ENCODE data around the gene WNT4.

WNT4 gene

DNA sequence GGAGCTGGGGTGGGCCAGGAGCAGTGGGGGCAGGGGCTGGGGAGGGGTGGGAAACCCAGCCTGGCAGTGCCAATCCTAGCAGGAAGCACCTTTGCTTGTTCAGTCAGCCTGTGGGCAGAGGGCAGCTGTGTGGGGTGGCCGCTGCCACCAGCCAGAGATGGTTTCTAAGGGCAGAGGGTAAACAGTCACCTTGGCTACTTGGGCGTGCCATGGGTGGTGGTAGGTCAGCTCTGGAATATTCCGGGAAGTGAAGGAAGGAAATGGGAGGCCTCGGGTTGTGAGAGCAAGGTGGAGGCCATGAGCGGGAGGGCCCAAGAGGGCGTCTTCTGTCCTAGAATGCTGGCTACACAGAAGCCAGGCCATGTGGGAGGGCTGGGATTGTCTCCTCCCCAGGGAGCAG is 20.7 kb upstream of the WNT4 start:
- no peak for DNase-seq (ENCODE audit: low read depth)

DNA sequence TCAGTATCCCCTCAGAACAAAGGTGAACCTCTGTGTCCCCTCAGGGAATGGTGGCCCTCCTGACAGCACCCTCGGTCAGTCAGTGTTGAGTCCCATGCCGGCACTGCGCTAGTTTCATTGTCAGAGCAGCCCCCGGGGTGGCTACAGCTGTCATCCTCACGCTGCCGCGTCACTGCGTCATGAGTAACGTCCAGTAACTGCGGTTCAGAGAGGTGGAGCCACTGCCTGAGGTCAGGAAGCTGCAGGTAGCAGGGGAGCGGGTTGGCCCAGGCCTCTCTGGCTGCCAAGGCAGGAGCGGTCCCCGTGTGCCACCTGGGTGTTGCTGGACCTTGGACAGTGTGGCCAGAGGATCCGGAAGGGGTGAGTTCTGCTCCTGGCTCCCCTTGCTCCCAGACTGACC is 20.2 kb upstream of the WNT4 start:
- no peak for DNase-seq (ENCODE audit: low read depth)

DNA sequence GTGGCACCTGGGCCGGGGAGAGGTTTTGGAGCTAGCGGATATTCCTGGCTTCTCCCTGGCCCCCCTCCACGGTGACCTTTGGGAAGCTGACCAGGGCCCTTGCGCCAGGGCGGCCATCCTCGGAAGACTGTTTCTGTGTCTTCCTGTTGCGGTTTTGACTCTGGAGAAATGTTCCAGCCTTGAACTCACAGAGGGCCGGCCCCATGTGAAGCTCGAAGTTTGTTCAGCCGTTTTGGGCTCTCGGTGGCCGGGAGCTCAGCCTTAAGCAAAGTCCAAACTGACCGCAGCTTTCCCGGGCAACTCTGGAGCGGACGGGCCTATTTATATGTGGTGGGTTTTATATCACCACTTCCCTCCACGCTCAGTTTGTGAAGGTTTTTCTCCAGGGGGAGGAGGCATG is 17.0 kb upstream of the WNT4 start:
- no peak for DNase-seq (ENCODE audit: low read depth)

DNA sequence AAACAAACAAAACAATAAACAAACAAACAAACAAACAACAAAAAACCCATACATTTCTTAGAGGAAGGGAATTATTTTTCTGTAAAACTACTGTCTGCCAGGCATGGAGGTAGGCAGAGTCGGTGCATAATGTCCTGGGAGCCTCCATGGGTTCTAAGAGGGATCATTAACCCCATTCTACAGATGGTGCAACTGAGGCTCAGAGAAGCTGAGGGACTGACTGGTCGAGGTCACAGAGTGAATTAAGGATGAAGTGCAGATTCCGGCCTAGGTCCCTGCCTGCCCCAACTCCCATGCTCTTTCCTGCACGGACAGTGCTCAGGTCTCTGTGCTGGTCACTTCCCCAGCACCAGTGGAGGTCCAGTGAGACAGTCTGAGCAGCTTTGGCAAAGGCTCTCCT is 15.8 kb upstream of the WNT4 start:
- DNase-seq (ENCODE audit: low read depth), result no peak

DNA sequence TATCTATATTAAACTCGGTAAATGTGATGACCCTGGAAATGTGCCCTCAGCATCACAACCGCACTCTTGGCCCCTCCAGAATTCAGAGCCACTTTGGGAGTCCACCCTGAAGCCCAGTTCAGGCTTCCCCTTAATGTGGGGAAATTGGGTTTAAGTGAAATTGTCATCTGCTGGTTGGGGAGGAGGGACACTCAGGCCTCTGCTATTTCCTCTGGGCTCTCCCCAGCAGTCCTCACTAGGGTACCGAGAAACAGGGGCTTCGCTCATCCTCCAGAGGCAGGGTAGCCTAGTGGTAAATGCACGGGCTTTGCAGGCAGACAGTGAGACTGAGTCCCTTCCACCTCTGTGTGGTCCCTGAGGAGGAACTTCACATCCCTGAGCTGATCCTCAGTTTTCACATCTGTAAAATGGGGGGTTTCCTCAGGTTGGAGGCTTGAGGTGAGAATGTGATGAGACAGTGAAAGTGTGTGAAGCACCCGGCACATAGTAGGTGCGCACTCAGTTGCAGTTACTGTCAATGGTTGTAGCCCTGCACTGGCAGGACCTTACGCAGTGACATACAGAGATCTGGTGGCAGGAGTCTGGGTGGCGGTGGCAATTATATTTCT is 14.6 kb upstream of the WNT4 start:
- DNase-seq (ENCODE audit: low read depth), result no peak

DNA sequence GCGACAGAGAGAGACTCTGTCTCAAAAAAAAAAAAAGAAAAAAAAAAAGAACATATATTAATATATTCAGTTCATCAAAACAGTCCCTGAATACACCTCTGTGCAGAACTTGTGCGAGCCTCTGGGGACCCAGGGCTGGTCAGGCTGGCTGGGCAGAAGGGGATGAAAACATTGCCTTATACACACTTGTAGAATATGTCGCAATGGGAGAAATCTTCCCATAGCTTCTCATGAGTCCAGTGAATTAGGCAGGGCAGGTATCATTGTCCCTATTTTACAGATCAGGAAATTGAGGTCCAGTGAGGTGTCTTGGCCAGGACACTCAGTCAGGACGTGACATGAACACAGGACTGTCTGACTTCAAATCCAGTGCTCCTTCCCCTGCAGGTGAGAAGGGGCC is 12.6 kb upstream of the WNT4 start:
- DNase-seq (ENCODE audit: low read depth), result no peak

DNA sequence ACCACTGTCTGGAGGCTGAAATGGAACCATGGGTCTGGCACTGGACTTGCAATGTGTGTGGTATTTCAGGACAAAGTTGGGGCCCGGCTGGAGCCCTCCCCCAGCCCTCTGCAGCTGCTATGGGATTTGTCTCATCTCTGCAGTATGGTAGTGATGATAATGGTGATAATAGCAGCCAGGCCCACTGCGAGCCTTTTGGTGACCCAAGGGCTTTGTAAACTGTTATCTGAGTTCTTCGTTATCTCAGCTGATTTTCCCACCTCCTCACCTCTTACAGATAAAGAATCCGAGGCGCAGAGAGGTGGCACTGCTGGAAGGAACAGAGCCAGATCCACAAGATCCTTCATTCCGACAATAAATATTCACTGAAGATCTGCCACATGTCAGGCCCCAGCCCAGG is 11.7 kb upstream of the WNT4 start:
- DNase-seq (ENCODE audit: low read depth), result no peak

DNA sequence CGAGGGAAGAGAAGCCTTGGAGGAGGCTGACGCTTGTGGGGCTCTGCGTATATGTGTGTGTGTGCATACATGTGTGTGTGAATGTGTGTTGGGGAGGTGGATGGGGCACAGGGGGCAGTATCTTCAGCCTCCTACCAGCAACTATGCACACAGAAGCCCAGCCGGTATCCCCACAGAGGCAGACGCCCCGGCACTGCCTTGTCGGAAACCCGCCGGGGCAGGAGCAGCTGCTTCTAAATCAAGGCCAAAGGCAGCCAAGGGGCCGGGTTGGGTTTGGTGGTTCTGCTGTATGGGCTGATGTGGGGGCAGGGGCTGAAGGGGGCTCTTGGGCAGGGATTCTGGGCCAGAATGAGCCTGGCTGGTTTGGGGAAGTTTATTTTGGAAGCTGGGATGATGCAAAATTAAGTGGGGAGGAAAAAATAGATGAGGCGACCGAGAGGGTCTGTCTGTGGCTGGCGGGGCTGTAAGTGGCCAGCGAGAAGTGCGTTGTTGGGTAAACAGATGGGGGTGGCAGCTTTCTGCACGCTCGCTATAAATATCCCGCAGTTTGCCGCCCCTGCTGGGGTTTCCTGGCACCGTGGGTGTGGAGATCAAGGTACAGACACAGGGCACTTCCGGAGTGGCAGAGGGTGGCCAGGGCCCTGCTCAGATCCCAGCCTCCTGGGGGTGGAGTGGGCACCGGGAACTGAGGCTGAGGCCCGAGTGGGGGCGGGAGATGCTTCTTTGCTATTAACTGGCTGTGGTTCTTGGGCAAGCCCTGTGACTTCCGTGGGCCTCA is 11.0 kb upstream of the WNT4 start:
- no peak for DNase-seq (ENCODE audit: low read depth)

DNA sequence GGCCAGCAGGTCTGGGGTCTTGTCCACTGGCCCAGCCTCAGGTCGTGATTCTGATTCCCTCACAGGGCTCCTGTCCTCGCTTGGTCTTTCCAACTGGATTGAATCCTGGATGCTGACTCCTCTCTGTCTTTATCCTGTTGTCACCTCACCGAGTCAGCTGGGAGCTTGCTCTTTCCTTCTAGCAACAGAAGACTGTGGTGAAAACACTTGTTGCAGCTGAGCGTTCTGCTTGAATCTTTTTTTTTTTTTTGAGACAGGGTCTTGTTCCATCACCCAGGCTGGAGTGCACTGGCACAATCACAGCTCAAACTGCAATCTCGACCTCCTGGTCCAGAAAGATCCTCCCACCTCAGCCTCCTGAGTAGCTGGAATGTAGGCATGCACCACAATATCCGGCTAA is 8.0 kb upstream of the WNT4 start:
- no peak for DNase-seq (ENCODE audit: low read depth)

DNA sequence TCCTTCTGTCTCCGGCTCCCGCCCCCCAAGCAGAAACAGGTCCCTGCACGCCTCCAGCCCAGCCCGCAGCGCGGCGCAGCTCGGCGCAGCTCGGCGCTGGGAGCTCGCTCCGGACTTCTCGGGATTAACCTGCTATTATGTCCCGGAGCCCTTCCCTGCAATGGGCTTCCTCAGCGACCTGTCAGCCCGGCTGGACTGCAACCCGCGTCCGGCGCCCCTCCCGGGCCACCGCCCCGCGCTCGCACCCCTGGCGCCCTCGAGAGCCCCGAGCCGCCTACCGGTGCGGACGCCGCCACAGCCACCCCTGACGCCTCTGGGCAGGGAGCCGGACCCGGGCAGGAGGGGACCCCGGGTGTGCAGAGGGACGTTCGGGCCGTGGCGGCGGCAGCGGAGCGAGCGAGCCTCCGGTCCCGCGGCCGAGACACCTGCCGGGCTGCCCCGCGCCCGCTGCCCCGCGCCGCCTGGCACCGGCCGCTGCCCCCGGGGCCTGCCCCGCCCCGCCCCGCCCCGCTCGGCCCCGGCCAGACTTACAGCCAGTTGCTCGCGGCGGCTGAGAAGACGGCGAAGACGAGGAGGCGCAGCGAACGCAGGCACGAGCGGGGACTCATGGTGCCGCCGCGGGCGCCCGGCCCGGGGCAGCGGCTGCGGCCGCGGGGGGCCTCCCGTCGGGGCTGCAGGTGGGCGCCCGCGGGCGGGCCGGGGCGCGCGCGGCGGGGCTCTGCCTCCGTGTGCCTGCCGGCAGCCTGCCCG is 407 bp downstream of the WNT4 start:
- no peak for DNase-seq (ENCODE audit: low read depth)

DNA sequence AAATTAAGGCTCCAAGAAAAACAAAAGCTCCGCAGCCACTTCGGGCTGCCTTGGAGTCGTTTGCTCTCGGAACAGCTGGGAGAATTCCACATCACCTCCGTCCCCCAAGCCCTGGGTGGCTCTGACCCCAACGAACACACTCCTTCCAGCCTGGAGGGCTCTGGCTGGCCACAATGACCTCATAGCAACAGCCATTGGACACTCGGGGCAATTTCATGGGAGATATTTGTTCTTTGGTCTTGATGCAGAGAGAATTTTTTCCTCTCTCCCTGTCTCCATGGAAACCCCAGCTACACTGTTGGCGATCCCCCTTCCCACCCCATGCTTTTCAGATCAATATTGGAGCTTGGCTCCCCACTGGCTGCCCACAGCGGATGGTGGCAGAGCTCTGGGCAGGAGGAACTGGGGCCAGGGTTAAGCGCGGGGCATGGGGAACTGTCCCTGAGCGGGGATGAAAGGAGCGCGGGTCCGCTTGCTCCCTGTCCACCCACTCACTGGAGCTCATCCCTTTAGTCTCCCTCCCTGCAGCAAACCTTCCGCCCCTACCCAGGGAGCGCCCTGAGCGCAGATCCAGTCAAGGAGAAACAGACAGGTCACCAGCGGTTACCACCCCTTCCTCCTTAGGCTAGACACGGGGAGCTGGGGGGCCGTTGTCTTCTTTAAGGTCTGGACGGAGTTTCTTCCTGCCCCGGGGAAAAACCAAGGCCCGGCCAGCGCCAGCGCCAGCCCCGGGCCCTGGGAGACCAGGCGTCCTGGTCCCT is 1.2 kb downstream of the WNT4 start:
- no peak for DNase-seq (ENCODE audit: low read depth)

DNA sequence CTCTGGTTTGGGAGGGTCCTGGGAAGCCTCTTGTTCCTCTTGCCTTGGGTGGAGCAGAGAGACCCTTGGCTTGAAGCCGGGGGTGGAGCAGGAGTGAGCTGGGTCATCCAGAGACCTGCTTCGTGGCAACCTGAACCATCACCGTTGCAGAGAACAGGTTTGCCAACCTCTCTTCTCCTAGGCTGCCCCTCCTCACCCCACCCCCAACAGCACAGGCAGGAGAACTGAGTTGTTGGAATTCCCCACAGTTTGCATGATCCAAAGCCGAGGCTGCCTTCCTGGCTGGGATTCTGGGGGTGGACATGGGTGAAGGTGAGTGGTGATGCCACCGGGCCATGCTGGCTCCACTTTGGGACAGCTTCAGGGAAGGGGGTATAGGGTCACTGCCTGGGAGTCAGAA is 2.2 kb downstream of the WNT4 start:
- no peak for DNase-seq (ENCODE audit: low read depth)

DNA sequence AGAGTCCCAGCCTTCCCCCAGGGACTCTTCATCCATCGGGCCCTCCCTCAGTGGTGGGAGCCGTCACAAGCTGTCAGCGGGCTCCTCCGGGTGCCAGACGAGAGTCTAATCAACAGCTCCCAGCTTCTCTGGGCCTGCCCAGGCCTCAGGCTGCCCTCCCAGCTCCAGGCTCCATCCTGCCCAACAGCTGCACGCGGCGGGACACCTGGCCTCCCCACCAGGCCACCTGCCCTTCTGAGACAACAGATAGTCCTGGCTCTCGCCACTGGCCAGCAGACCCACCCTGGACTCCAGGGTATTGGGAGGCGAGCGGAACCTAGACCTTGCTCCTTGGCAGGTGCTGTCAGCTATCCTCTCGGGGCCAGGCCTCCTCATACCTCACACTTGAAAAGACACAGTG is 3.1 kb downstream of the WNT4 start:
- no peak for DNase-seq (ENCODE audit: low read depth)

DNA sequence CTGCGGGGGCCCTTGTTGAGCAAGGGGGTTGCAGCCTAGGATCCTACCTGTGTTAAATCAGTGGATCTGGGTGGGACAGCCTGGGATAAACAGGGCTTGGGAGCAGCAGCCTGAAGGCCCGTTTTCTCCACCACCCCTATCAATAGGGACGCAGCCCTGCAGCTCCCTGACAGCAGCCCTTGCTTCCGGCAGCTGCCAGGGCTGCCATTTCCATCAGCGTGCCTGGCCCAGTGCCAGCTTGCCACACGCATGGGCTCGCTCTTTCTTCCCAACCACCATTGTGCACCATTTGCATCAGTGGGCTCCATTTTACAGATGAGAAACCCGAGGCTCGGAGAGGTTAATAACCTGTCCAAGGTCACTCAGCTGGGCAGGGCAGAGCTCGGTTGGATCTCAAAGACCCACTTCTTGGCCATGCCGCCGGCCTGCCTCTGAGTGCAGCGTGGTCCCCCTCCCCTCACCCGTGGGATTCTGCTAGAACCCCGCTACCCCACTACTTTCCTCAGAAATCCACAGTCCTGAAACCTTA is 3.8 kb downstream of the WNT4 start:
- DNase-seq (ENCODE audit: low read depth), result no peak

DNA sequence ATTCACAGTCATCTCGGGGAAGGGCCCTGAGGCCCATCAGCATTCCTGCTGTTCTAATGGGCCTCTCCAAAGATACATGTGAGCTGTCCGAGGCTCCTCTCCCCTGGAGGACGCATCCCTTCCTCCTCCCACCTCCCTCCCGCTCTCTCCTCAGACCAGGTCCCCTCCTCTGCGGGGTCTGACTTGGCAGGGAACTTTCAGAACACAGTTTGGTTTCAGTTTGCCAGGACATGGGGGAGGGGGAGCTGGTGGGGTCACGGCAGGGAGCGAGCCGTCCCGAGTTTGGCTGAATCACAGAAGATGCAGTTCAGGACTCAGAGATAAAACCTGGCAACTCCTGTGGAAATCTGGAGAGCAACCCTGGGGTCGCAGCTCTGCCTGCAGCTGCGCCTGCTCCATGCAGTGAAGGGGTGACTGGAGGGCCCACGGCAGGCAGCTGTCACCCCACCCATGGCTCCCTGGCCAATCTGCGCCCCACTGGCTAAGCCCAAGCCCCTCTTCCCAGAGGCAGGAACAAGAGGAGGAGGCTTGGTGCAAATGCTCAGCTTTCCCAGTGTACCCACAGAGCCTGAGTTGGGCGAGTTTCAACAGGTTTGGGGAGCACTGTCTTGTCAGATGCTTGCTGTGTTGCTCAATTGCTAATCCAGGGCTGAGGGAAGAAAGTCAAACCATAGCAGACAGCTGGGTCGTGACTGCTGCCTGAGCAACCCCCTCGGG is 5.7 kb downstream of the WNT4 start:
- DNase-seq (ENCODE audit: low read depth), result no peak

DNA sequence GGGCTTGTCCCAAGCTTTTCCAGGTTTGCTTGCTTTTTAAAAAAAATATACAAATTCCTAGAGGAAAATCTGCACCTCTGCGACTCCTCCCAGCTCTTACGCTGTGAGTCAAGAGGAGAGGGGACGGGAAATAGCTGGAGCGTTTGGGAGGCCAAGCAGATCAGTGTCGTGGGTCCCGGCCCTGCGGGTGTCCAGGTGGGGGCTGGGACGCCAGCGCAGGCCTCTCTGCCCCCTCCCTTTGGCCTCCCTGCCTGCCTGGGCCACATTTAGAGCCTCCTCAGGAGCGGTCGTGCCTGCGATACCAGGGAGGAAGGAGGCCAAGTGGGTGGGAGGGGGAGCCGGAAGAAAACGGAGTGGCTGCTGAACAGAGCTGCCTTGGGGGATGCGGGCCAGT is 9.0 kb downstream of the WNT4 start:
- DNase-seq (ENCODE audit: low read depth), result no peak

DNA sequence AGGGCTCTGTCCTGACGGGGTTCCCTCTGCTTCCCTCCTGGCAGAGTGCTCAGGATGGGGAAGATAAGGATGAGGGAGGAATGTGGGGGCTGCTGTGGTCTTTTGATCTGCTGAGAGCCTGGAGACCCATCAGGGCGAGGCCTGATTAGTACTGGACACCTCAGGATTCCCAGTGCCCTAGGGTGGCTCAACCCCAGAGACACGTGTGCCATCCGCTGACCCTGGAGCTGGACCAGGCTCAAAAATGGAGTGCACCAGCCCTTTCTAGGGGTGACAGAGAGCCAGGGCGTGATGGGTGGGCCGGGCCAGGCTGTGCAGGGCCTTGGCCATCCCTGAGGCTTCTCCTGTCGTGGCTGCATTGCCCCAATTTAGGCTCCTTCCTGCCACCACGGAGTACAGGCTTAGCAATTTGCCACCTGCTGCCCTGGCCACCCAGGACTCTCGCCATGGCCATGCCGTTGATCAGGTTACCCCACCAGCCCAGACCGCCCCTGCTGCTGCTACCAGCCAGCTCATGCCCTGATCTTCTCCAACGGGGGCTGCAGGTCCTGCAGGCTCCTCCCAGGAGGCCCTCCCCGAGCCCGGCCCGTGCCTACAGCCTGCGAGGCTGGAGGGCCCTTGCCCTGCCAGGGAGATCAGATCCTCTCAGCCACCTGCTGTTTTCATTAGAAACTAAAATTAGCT is 9.5 kb downstream of the WNT4 start:
- no peak for DNase-seq (ENCODE audit: low read depth)

DNA sequence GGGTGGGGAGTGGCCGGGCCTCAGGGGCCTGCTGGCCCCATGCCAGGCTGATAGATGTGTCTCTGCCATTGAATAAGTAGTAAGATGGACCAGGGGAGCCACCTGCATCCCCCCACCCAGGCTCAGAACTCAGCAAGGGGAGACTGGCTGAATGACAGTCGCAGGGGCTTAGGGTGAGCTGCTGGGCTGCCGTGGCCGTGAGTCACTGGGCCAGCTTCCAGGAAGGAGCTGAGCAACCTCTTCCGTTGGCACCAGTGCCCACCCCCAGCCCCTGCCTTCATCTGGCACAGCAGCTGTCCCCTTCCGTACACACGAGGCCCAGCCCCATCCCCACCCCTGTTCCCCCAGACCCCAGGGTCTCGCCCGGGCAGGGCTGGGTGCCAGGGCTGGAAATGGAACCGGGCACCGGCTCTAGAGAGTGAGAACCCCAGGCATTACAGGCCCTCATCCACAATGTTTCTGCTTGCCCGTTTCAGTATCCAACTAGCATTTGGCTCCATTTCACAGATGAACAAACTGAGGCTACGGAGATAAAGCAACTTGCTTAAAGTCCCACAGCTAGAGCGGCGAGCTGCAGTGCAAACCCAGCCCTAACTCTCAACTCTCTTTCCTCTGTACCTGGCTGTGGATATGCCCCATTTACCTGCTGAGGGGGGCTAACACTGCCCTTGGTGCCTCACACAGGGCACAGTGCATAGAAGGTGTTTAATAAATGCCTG is 10.2 kb downstream of the WNT4 start:
- no peak for DNase-seq (ENCODE audit: low read depth)

DNA sequence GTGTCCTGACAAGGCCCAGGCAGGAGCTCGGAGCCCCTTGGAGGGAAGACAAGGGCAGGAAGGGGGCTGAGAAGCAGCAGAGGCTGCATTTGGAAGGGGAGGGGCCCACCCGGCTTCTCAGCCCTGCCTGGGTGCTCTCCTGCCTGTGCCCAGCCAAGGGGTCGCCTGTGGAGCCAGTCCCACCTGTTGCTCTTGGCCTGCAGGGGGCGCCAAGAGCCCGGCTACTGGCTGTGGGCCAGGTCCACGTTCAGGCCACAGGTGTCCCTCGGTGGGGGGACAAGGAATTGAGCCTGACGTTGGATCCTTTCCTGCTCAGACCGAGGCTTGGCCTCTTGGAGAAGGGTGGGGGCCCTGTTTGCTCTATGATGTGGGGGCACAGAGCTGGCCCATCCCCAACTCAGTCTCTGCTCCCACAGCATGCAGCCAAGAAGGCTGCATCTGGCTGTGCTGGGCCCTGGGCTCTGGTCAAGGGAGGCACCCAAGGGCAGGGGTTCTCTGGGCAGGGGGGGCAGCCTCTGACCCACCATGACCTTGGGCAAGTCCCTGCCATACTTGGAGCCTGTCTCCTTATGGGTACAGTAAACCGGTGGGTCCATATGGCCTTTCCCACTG is 10.9 kb downstream of the WNT4 start:
- DNase-seq (ENCODE audit: low read depth), result peak; percentile 17

DNA sequence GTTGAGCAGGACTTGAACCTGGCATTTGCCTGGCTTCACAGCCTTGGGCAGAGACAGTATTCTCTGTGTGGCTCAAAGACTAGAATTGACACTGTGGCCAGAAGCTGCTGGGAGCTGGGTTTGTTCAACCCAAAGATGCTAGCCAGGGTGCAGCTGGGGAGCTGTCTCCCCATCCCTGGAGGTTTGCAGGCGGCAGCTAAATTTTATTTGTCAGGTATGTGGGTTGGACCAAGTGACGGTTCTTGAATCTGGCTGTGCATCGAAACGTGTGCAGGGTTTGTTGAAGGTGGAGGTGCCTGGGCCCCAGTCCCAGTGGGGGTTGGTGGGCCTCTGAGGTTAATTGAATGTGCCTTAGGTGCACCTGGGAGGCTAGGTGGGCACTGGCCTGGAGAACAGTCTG is 11.8 kb downstream of the WNT4 start:
- DNase-seq (ENCODE audit: low read depth), result no peak
